Mesothelial cell of epicardium (in vitro differentiated cells): ENCODE measurements around the gene CEP295NL. TPM values are rescaled to one million over a fixed set of nuclear protein-coding genes. Genes with fewer than 3 reads are reported as not detected.

Experiments used
- DNase-seq, 2 experiments: peaks; one replicate each; pipeline ENCODE4 v3.0.0; 2021; ENCODE audit warnings: low spot score in 2 of 2; ENCODE audit not compliant: unreplicated experiment in 2 of 2
- H3K27ac Mint-ChIP-seq: 2 replicates; pipeline ENCODE4 v1.8.0; 2021; ENCODE audit warnings: mixed read lengths
- H3K27me3 Mint-ChIP-seq: 2 replicates; pipeline ENCODE4 v1.8.0; 2021; ENCODE audit warnings: low read depth, mixed read lengths
- H3K36me3 Mint-ChIP-seq: 2 replicates; pipeline ENCODE4 v1.8.0; 2021; ENCODE audit warnings: mixed read lengths
- H3K4me1 Mint-ChIP-seq: 2 replicates; pipeline ENCODE4 v1.8.0; 2021; ENCODE audit warnings: mixed read lengths
- H3K4me3 Mint-ChIP-seq: 2 replicates; pipeline ENCODE4 v1.8.0; 2021; ENCODE audit warnings: mild to moderate bottlenecking, moderate library complexity, mixed read lengths
- H3K9me3 Mint-ChIP-seq: 2 replicates; pipeline ENCODE4 v1.8.0; 2021; ENCODE audit warnings: mixed read lengths
- CTCF ChIP-seq: fragments of 200-600 bp; sonication (generic); IDR thresholded peaks from one replicate; pipeline ENCODE4 v1.5.0; 2021; ENCODE audit warnings: antibody characterized with exemption; ENCODE audit not compliant: unreplicated experiment
- total RNA-seq: library from RNA; stranded (reverse); gene quantifications from 3 replicates; pipeline ENCODE4 v1.2.1, GENCODE V29; 2021

Gene CEP295NL
- total RNA-seq, 1 donor from 2014 or later = 4.2 TPM

GRCh38 chr17:78895322-78895721 is 7.7 kb downstream of the CEP295NL start:
- Mint-ChIP-seq H3K4me1 (peaks cover 12% of the 10 kb centered on the region), H3K4me3 (no peak overlapping the region), H3K27ac (no peak overlapping the region)

GRCh38 chr17:78893684-78894083 is 9.3 kb downstream of the CEP295NL start:
- no peak for TF ChIP-seq CTCF
- Mint-ChIP-seq H3K27ac (no peak overlapping the region), H3K27me3 (no peaks in the 10 kb centered on the region), H3K4me3 (no peak overlapping the region), H3K9me3 (no peaks in the 10 kb centered on the region), H3K36me3 (no peaks in the 10 kb centered on the region), H3K4me1 (no peaks in the 10 kb centered on the region)
- DNase-seq = no peak

More at GRCh38 chr17:78895322-78895721, 7.7 kb downstream of the CEP295NL start:
- Mint-ChIP-seq H3K36me3 (no peaks in the 10 kb centered on the region), H3K9me3 (no peaks in the 10 kb centered on the region), H3K27me3 (no peaks in the 10 kb centered on the region)
- DNase-seq = no peak
- no peak for TF ChIP-seq CTCF

- no peak overlapping the region for H3K27ac Mint-ChIP-seq
- H3K9me3 Mint-ChIP-seq = no peaks in the 10 kb centered on the region
- H3K4me1 Mint-ChIP-seq = no peaks in the 10 kb centered on the region
- no peak for DNase-seq
- no peaks in the 10 kb centered on the region for H3K27me3 Mint-ChIP-seq
- H3K4me3 Mint-ChIP-seq = no peak overlapping the region
- H3K36me3 Mint-ChIP-seq = no peaks in the 10 kb centered on the region
- no peak for TF ChIP-seq CTCF
Observed at GRCh38 chr17:78892936-78893379, 10.0 kb downstream of the CEP295NL start.

- H3K36me3 Mint-ChIP-seq = no peaks in the 10 kb centered on the region
- H3K4me1 Mint-ChIP-seq = no peaks in the 10 kb centered on the region
- H3K4me3 Mint-ChIP-seq = no peak overlapping the region
- no peak overlapping the region for H3K27ac Mint-ChIP-seq
- no peak for TF ChIP-seq CTCF
- H3K27me3 Mint-ChIP-seq = no peaks in the 10 kb centered on the region
- H3K9me3 Mint-ChIP-seq = no peaks in the 10 kb centered on the region
- no peak for DNase-seq
Observed at GRCh38 chr17:78892520-78892919, 10.5 kb downstream of the CEP295NL start.

GRCh38 chr17:78892062-78892456 is 10.9 kb downstream of the CEP295NL start:
- Mint-ChIP-seq H3K9me3 (no peaks in the 10 kb centered on the region), H3K27ac (no peak overlapping the region), H3K36me3 (no peaks in the 10 kb centered on the region), H3K27me3 (no peaks in the 10 kb centered on the region), H3K4me1 (no peaks in the 10 kb centered on the region), H3K4me3 (no peak overlapping the region)
- DNase-seq = no peak
- TF ChIP-seq CTCF = no peak

- Mint-ChIP-seq H3K36me3 (no peaks in the 10 kb centered on the region), H3K4me1 (no peaks in the 10 kb centered on the region), H3K27ac (no peak overlapping the region), H3K27me3 (no peaks in the 10 kb centered on the region), H3K9me3 (no peaks in the 10 kb centered on the region), H3K4me3 (no peak overlapping the region)
- no peak for TF ChIP-seq CTCF
- DNase-seq = no peak
Observed at GRCh38 chr17:78891406-78892061, 11.5 kb downstream of the CEP295NL start.
